Type B pancreatic cell (in vitro differentiated cells): ENCODE measurements around the gene FAM83G. TPM values are rescaled to one million over a fixed set of nuclear protein-coding genes. Genes with fewer than 3 reads are reported as not detected.

ENCODE experiments used
- DNase-seq: peaks from one replicate; pipeline ENCODE4 v3.0.0; 2021; ENCODE audit warnings: mixed read lengths; ENCODE audit not compliant: unreplicated experiment; ENCODE audit errors: extremely low spot score
- H3K27ac Mint-ChIP-seq: 2 replicates; pipeline ENCODE4 v1.8.0; 2021; ENCODE audit warnings: mild to moderate bottlenecking, mixed read lengths
- H3K27me3 Mint-ChIP-seq: 2 replicates; pipeline ENCODE4 v1.8.0; 2021; ENCODE audit warnings: mixed read lengths
- H3K36me3 Mint-ChIP-seq: 2 replicates; pipeline ENCODE4 v1.8.0; 2021; ENCODE audit warnings: mixed read lengths
- H3K4me1 Mint-ChIP-seq: one replicate; pipeline ENCODE4 v1.8.0; 2021; ENCODE audit warnings: mixed read lengths; ENCODE audit not compliant: unreplicated experiment
- H3K4me3 Mint-ChIP-seq: 2 replicates; pipeline ENCODE4 v1.8.0; 2021; ENCODE audit warnings: mild to moderate bottlenecking, mixed read lengths
- H3K9me3 Mint-ChIP-seq: 2 replicates; pipeline ENCODE4 v1.8.0; 2021; ENCODE audit warnings: mixed read lengths
- CTCF ChIP-seq: fragments of 200-600 bp; sonication (generic); conservative IDR thresholded peaks from 2 replicates; pipeline ENCODE4 v1.5.0; 2021; ENCODE audit warnings: antibody characterized with exemption, mild to moderate bottlenecking
- total RNA-seq: library from RNA; stranded (reverse); gene quantifications from 2 replicates; pipeline ENCODE4 v1.2.1, GENCODE V29; 2021; ENCODE audit warnings: low replicate concordance

Gene FAM83G
- total RNA-seq, 1 donor from 2014 or later, result 8.3 TPM

GRCh38 chr17:18990331-18990730, 14.2 kb downstream of the FAM83G start:
- H3K27me3 Mint-ChIP-seq, result no peaks in the 10 kb centered on the region
- H3K27ac Mint-ChIP-seq, result no peak overlapping the region

GRCh38 chr17:18988546-18989173, 15.9 kb downstream of the FAM83G start:
- Mint-ChIP-seq H3K4me3 (no peak overlapping the region), H3K27me3 (no peaks in the 10 kb centered on the region), H3K9me3 (no peaks in the 10 kb centered on the region), H3K4me1 (no peaks in the 10 kb centered on the region), H3K27ac (no peak overlapping the region), H3K36me3 (no peaks in the 10 kb centered on the region)
- no peak for TF ChIP-seq CTCF
- DNase-seq, result no peak

More at GRCh38 chr17:18990331-18990730, 14.2 kb downstream of the FAM83G start:
- H3K36me3 Mint-ChIP-seq, result peaks cover 5% of the 10 kb centered on the region
- peaks cover 6% of the 10 kb centered on the region for H3K4me1 Mint-ChIP-seq
- TF ChIP-seq CTCF, result no peak
- DNase-seq, result no peak
- H3K4me3 Mint-ChIP-seq, result no peak overlapping the region
- peaks cover 6% of the 10 kb centered on the region for H3K9me3 Mint-ChIP-seq

- no peak for DNase-seq
- Mint-ChIP-seq H3K9me3 (no peaks in the 10 kb centered on the region), H3K27ac (no peak overlapping the region), H3K4me1 (no peaks in the 10 kb centered on the region), H3K36me3 (no peaks in the 10 kb centered on the region), H3K27me3 (no peaks in the 10 kb centered on the region), H3K4me3 (no peak overlapping the region)
- no peak for TF ChIP-seq CTCF
Observed at GRCh38 chr17:18987862-18988545, 16.6 kb downstream of the FAM83G start.

- no peak for DNase-seq
- H3K27me3 Mint-ChIP-seq, result no peaks in the 10 kb centered on the region
- no peaks in the 10 kb centered on the region for H3K36me3 Mint-ChIP-seq
- H3K27ac Mint-ChIP-seq, result no peak overlapping the region
- no peak overlapping the region for H3K4me3 Mint-ChIP-seq
- no peaks in the 10 kb centered on the region for H3K4me1 Mint-ChIP-seq
- no peak for TF ChIP-seq CTCF
- H3K9me3 Mint-ChIP-seq, result no peaks in the 10 kb centered on the region
Observed at GRCh38 chr17:18987230-18987610, 17.3 kb downstream of the FAM83G start.

- H3K4me1 Mint-ChIP-seq, result no peaks in the 10 kb centered on the region
- no peaks in the 10 kb centered on the region for H3K27me3 Mint-ChIP-seq
- DNase-seq, result no peak
- no peak overlapping the region for H3K27ac Mint-ChIP-seq
- H3K36me3 Mint-ChIP-seq, result no peaks in the 10 kb centered on the region
- no peak overlapping the region for H3K4me3 Mint-ChIP-seq
- no peaks in the 10 kb centered on the region for H3K9me3 Mint-ChIP-seq
- TF ChIP-seq CTCF, result no peak
Observed at GRCh38 chr17:18986541-18987229, 17.9 kb downstream of the FAM83G start.
